H4 (cell line): ENCODE data around the gene PEPD. TPM values are rescaled to one million over a fixed set of nuclear protein-coding genes. Genes with fewer than 3 reads are reported as not detected.

ENCODE experiments used
- DNase-seq: peaks from one replicate; pipeline ENCODE4 v3.0.0-alpha.2; 2015; ENCODE audit warnings: low spot score
- total RNA-seq: library from RNA; depleted of rRNA; stranded (reverse); fragments of >200 nt; shearing (Covaris generic); gene quantifications from 2 replicates; pipeline ENCODE4 v1.2.3, GENCODE V29; 2014

Gene PEPD
- total RNA-seq, 1 experiment from 2014 or later = 62.7 TPM

DNA sequence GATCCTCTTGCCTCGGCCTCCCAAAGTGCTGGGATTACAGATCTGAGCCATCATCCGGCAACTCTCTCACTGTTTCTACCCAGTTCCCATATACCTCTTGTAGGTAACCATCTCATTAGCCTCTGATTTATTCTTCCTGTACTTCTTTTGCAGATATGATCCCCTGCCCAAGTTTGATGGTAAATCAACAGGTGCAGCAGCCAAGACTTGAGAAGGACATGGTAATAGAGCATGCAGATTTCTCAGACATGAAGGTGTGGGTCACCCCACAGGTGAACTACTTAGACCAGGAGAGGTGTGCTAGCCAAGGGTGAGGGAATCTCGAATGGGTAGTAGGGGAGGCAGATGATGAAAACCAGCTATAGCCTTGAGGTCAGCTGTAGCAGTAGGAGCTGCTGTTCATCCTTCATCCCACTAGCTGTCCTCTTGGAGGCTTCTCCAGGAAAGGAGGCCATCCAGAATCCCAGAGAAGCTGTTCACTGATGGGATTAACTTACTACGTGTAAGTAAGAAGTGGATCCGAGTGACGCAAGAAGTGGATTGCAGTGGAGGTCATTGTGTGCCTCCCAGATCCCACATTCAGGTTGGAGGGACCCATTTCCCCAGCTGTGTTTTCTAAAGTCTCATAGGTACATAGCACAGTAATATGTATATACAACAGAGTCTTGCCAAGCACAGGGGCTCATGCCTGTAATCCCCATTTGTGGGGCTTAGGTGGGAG lies 158.9 kb downstream of the PEPD start:
- no peak for DNase-seq

DNA sequence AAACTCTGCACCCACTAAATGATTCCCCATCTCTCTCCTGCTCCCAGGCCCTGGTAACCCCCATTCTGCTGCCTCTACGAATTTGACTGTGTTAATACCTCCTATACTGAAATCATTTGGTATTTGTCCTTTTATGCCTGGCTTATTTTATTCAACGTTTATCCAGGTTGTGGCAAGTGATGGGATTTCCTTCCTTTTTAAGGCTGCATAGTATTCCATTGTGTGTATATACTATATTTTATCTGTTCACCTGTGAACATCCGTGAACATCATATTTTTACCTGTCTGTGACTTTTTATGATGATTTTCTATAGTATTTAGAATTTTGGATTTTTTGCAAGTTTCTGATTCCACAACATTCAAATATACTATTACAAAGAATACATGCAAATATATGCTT lies 162.0 kb downstream of the PEPD start:
- no peak for DNase-seq

DNA sequence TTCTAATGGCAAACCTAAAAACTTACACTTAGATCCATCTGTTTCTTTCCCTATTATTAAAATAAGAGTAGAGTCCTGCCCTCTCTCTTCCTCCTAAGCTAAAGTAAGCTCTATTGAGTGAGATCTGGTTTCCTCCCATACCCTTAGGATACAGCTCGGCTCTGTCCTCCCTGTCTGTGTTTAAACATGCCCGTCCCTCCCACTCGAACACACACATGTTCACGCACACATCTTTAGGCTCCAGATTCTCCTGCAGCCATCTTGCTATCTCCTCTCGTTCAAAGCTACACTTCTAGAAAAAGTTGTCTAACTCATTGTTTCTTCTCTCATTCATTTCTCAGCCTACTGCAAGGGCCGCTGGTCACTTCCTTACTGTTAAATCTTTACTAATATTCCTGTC lies 163.2 kb downstream of the PEPD start:
- DNase-seq = no peak

DNA sequence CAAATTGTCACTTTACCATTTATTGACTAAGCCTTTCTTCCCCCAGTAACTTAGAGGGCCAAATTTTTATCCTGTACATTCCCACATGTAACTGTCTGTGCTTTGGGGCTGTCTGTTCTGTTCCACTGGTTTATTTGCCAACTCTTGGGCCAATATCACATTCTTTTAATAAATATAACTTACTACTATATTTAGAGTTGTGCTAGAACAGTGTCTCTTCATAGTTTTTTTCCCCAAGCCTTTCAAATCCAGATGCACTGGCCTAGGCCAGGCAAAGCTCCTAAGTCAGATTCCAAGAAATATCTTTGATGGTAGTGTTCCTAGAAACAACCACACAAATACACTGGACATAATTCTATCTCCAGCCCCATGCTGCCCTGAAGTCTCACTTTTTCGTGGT lies 164.0 kb downstream of the PEPD start:
- no peak for DNase-seq

DNA sequence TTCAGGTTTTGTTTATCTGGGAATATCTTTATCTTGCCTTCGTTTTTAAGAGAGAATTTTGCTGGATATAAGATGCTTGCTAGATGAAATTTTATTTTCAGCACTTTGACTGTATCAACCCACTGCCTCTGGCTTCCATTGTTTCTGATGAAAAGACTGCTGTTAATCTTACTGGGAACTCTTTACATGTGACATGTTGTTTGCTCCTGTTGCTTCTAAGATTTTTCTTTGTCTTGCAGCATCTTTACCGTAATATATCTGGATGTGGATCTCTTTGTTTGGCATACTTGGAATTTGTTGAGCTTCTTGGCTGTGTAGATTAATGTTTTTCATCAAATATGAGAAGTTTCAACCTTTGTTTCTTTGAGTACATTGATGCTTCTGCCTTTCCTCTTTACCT lies 166.1 kb downstream of the PEPD start:
- DNase-seq = no peak

DNA sequence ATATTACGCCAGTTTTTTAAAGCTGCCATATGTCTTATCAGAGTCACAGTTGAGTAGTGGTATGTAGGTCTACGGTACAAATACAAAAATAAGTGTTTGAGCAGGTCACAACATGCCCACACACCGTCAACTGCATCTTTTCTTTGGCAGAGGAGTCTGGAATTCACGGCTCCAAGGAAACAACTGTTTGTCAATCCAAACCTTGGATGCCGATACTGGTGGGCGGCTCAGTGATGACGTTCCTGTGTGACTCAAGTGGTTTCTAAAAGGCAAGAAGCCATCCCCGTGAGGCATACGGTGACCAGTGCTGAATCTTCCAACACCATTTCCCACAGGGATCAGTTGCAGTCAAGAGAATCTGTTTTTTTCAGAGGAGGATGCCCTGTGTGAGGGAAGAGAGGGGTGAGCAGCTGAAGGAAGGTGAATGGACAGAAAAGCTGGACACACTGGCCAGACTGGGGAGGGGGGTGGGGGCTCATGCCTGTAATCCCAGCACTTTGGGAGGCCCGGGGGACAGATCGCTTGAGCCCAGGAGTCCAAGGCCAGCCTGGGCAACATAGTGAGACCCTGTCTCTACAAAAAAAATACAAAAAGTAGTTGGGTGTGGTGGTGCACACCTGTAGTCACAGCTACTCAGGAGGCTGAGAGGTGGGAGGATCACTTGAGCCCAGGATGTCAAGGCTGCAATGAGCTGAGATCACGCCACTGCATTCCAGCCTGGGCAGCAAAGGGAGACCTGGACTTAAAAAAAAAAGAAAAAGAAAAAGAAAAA lies 170.9 kb downstream of the PEPD start:
- peak; percentile 25 for DNase-seq

DNA sequence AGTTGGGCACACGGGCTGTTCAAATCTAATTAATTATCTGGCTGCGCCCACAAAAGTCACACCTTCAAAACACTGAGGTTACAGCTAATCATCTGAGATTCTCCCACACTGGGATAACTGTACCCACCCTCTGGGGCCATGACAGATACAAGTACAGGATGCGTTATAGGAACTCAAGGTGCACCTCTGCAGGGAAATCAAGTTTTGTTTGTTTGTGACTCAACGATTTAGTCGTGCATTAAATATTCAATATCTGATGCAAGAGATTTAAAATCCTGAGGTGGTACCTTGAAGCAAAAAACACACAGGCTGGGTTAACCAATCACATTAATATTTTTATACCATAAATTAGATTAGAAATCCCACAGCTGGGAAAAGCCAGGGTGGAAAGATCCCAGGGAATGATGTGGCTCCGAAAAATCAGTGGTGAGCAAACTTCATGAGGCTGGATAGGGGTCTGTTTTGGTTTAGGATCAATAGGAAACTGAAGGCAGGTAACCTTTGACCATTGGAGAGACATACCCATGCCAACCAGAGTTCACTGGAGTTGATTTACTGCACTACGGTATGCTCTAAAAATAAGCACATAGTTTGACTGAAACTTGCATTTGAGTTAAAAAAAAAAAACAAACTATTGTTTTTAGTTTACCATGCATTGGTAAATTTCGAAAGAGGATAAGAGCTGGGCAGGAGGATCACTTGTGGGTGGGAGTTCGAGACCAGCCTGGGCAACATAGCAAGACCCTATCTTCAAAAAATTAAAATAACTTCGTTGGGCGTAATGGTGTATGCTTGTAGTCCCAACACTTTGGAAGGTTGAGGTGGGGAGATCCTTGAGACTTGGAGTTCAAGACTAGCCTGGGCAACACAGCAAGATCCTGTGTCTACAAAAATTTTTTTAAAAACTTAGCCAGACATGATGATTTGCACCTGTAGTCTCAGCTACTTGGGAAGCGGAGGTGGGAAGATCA lies 172.0 kb downstream of the PEPD start:
- no peak for DNase-seq

DNA sequence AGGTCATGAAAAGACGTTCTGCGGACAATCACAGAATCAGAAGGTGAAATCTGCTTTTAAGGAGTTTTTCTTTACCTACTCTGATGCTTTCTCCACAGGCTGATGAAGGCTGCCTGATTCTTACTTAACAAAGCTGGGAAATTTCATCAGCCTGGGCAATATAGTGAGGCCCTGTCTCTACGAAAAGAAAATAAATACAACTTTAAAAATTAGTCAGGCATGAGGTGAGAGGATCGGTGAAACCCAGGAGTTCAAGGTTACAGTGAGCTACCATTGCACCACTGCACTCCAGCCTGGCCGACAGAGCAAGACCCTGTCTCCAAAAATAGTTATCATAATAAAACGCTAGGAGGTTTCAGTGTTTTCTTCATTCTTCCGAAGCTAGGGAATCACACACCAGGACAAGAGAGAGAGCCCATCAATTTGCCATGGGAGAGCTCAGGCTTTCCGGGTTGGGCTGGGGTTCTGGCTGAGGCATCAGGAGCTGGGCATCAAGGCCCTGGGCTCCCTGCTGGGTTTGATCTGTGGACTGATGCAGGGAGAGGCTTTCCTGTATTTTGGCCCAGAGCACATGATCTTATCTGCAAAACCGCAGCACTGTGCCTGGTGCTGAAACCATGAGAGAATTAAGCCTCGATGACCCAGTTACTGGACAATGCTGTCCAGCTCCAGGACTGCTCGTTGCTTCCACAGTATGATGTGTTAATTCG lies 173.1 kb downstream of the PEPD start:
- DNase-seq = no peak

DNA sequence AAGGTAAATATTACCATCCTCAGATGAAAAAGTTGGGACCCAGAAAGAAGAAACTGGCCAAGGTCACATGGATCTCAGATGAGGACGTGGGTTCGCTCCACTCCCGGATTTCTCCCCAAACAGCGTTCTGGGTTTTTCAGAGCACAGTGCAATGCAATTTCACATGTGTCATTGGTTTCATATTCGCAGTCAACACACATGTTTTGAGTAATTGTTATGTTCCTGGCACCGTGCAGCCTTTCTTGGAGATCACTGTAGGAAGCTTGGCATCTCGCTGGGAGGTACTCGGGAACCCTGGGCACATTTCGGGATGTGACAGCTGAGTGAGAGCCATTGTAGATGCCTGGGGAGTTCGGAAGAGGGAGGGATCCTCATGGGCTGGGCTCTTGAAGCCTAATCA lies 174.3 kb downstream of the PEPD start:
- no peak for DNase-seq

DNA sequence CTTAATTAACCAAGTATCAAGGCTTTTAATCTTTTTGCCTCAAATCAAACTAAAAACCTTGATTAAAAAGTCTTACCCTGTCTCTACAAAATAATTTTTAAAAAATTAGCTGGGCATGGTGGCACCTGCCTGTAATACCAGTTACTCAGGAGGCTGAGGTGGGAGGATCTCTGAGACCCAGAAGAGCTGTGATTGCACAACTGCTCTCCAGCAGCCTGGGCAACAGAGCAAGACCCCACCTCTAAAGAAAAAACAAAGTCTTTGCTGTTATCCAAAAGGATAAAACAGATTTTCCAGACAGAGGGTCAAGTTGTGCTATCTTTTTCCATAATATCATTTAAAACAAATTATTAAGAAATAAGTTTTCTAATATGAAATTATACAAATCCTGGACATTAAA lies 174.9 kb downstream of the PEPD start:
- DNase-seq = no peak

DNA sequence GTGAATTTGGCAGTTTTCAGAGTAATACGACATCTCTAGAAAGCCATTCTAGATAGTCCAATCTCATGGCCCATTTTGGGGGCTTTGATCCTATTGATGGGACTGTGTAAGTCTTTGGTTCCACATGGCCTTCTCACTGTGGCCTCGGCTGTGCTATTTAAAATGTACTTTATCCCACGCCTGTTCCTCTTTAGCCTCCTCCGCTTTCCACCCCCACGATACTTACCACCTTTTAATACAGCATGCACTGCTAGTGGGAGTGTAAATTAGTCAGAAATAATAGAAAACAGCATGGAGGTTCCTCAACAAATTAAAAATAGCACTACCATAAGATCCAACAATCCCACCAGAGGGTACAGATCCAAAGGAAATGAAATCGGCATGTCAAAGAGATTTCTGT lies 176.4 kb downstream of the PEPD start:
- no peak for DNase-seq

DNA sequence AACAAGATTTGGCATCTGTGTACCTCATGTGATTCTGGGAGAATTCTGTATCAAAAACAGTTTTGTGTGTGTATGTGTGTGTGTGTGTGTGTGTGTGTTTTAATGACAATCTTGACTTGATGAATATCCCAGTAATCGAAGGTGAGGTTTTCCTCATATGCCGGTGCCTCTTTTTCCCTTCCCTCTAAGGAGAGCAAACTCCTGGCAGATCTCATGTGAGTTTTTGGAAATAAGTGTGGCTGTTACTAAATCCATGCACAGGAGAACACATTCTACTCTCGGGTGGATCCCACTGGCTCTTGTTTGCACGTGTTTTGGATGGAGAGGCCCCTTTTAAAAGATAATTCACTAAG lies 177.0 kb downstream of the PEPD start:
- no peak for DNase-seq

DNA sequence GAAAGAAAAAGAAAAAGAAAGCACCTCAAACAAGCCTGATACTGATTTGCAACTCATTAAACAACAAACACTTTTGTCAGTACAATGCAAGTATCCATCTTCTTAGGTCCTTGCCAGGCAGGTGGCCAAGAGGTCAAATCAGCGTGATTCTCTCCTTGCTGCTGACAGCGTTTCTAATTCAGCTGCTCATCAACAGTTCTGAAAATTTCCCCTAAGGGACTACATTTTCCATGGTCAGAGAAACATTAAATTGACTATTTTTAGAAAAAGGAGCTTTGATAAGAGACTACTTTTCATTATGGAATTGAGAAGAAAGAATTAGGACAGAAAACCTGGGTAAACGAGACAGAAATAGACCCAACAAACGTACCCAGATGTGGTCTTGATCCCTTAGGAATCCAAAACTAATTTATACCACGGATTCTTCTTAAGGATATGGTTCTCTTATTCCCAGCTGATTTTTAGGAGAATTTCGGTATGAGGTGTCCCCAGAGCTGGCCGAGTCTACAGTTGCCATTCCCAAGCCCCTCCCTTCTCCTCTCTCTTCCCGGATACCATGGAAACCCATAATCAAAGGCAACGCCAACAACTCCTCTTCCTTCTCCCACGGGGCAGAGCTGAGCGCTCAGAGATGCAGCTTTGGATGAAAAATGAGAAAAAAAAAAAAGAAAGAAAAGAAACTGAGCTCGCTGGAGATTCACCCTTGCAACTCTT lies 177.6 kb downstream of the PEPD start:
- DNase-seq = no peak

DNA sequence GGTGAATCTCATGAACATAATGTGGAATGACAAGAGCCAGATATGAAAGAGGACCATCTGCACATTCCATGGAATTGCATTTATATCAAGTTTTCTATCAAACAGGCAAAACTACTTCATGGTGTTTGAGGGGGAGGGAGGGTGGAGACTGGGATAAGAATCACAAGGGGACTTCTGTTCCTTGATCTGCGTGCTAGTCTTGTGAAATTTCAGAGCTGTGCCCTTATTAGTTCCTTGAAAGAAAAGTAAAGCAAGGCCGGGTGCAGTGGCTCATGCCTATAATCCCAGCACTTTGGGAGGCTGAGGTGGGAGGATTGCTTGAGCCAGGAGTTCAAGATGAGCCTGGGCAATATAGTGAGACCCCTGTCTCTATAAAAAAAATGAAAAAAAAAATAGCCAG lies 178.3 kb downstream of the PEPD start:
- no peak for DNase-seq

DNA sequence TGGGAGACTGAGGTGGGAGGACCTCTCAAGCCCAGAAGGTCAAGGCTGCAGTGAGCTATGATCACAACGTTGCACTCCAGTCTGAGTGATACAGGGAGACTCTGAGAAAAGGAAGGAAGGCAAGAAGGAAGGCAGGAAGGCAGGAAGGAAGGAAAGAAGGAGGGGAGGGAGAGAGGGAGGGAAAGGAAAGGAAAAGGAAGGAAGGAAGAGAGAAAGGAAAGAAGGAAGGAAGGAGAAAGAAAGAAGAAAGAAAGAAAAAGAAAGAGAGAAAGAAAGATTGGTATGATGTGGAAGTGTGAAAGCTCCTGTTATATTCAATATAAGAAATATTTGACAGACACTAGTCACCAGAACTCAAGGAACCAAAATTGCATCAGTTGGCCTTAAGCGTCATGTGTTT lies 180.6 kb downstream of the PEPD start:
- DNase-seq = no peak

DNA sequence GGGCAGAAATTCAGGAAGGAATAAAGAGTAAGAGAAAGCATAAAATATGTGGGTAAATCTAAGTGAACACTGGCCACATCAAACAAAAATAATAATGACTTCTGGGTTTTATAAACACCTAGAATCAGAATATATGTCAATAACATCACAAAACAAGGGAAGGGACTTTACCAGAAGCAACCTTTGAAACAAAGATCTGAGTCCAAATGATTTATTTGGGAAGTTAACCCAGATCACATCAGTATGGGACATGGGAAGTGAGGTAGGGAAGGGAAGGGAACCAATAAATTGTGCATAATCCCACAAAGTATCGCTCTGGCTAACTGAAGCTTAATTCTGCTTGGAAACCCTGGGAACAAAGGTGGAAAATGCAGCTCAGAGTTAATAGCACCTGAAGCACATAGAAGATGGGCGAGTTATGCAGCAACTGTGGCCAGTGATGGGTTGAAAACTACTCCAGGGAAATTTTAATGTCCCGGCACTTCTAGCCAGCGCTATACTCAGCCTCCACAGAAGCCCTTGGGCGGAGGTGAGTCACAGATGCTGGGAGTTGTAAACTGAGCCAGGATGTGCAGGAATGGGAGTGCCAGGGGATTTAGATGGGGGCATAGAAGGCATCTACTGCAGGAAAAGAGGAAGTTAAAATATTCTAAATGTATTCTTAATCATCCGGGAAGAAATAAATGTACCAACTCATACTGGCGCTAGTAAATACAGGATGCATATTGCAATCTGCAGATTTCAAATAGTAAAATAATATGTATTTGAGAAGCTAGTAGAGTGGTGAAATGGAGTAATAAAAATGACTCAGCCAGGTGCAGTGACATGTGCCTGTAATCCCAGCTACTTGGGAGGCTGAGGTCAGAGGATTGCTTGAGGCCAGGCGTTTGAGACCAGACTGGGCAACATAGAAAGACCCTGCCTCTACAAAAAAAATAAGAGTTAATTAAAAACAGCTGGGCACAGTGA lies 182.3 kb downstream of the PEPD start:
- no peak for DNase-seq
